ENCODE results near the gene KIF19.
A peak's percentile ranks its signal among the peaks of the same experiment; 100 is the strongest.

The KIF19 gene

DNA sequence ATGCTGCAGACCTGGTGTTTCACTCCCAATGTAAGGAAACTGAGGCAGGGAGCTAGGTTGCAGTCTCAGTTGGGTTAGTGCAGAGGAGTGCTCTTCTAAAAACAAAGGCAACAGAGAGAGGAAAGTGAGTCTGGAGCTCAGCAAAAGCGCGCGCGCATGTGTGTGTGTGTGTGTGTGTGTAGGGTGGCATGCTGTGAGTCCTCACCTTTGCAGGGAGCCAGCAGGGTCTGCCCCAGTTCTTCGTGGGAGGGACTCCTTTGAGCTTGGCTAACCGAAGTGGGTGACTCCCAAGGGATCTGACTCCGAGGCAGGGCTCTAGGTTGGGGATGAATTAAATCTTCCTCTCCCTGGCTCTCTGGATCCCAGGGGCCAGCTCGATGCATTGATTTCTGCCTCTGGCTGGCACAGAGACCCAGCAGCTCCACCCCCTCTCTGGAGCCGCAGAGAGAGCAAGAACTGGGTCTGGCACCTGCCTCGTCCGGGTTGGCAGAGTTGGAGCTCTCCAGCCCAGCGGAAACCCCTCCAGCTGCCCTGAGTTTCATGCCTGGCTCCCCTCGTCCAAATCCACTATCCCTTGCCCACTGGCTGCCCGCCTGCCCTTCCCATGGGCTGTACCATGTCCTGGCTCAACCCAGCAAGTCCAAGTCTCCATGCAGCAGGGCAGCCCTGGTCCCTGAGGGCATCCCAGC, 36.9 kb downstream of the KIF19 start:
- no peak for DNase-seq (ENCODE audit: low spot score)

DNA sequence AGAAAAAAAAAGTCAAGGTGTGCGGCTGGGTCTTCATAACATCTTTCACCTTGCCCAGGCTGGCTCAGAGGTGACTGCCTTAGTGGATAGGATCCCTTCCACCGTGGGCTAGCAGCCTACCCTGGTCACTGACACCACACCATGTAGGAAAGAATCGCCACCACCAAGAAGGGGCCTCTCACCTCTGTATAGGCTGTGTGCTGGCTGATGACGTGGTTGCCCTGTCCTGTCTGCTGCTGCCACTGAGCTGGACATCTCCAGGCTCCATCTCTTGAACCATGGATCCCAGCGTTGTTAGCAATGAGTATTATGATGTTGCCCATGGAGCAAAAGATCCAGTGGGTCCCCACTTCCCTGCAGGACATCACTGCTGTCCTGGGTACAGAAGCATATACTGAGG, 41.2 kb downstream of the KIF19 start, which contains the start of gene GPR142:
GPR142 (plus strand) TSS at position 301 of the 400 bp plus-strand sequence. CDS start 2,035 bp downstream, outside the sequence.
- no peak for DNase-seq (ENCODE audit: low spot score)

- DNase-seq (ENCODE audit: low spot score): peak; percentile 65
Observed at GRCh38 chr17:74368341-74369081, 42.5 kb downstream of the KIF19 start.

DNA sequence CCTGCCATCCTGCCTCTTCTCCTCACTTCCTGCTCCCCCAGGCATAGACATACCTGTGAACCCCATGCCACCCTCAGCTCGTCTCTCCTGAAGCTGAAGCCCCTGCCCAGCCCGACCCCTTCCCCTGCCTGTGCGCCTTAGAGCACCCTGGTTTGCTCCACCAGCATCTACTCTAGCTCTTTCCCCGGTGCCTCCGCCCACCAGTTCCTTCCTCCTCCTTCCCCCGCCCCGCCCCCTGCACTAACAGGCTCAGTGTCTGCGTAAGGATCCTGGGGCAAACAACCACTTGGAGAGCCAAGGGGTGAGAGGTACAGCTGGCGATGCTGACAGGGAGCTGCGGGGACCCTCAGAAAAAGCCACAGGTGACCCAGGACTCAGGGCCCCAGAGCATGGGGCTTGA, 43.2 kb downstream of the KIF19 start:
- no peak for DNase-seq (ENCODE audit: low spot score)

GRCh38 chr17:74369665-74370490, 43.9 kb downstream of the KIF19 start:
- DNase-seq (ENCODE audit: low spot score): no peak

- DNase-seq (ENCODE audit: low spot score): no peak
Observed at GRCh38 chr17:74371653-74372147, 45.7 kb downstream of the KIF19 start.

DNA sequence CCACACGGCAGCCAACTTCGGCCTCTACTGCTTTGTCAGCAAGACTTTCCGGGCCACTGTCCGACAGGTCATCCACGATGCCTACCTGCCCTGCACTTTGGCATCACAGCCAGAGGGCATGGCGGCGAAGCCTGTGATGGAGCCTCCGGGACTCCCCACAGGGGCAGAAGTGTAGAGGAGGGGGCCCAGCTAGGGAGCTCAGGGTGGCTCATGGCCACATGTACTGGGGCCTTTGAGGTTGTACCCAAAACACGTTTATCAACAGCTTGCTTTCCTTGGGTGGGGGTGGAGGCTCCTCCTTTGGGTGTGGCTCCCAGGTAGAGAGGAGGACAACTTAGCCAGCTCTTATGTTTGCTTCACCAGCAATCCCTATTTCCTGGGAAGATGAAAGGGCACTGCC, 46.4 kb downstream of the KIF19 start:
- DNase-seq (ENCODE audit: low spot score): no peak

- no peak for DNase-seq (ENCODE audit: low spot score)
Observed at GRCh38 chr17:74373838-74374606, 48.0 kb downstream of the KIF19 start.

- no peak for DNase-seq (ENCODE audit: low spot score)
Observed at GRCh38 chr17:74374858-74375257, 48.8 kb downstream of the KIF19 start.

- peak; percentile 78 for DNase-seq (ENCODE audit: low spot score)
Observed at GRCh38 chr17:74379495-74380085, 53.6 kb downstream of the KIF19 start.

- no peak for DNase-seq (ENCODE audit: low spot score)
Observed at GRCh38 chr17:74380086-74380958, 54.3 kb downstream of the KIF19 start.

GRCh38 chr17:74380959-74381808, 55.2 kb downstream of the KIF19 start:
- DNase-seq (ENCODE audit: low spot score): no peak

GRCh38 chr17:74383141-74383540, 57.1 kb downstream of the KIF19 start:
- no peak for DNase-seq (ENCODE audit: low spot score)

DNA sequence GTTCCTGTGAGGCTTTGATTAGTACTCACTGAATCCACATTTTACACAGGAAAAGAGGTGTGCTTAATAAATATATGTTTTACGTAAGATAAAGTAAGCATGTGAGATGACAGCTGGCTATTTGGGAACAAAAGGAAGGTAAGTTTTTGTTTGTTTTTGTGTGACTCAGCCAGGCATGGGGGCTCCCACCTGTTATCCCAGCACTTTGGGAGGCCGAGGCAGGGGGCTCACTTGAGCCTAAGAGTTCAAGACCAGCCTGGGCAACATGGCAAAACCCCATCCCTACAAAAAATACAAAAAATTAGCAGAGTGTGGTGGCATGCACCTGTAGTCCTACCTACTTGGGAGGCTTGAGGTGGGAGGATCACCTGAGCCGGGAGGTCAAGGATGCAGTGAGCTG, 59.2 kb downstream of the KIF19 start:
- DNase-seq (ENCODE audit: low spot score): no peak

GRCh38 chr17:74386386-74386785, 60.4 kb downstream of the KIF19 start:
- no peak for DNase-seq (ENCODE audit: low spot score)

GRCh38 chr17:74387365-74388218, 61.6 kb downstream of the KIF19 start:
- no peak for DNase-seq (ENCODE audit: low spot score)

GRCh38 chr17:74389084-74389753, 63.2 kb downstream of the KIF19 start:
- DNase-seq (ENCODE audit: low spot score): no peak
